Measurements from ENCODE around the gene ALAS1.

DNA sequence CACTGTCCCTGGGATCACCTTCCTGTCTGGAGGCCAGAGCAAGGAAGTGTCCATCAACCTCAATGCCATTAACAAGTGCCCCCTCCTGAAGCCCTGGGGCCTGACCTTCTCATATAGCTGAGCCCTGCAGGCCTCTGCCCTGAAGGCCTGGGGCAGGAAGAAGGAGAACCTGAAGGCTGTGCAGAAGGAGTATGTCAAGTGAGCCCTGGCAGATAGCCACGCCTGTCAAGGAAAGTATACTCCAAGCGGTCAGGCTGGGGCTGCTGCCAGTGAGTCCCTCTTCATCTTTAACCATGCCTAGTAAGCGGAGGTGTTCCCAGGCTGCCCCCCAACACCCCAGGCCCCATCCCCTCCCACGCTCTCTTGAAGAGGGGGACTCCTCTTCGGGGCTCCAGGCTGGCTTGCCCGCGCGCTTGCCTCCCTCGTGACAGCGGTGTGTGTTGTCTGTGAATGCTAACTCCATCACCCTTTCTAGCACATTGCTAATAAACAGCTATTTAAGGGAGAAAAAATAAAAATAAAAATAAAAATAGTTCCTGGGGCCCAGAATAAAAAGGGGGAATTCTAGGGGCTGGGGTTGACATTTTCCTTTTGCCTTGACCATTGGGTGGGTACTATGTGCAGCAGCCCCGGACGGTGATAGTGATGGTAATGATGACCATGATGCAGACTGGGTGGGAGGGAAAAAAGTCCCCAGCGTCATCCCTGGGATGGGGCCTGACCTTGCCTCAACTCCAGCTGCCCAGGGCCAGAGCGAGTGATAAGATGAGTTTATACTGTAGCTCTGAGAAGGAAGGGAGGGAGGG is 3.3 kb upstream of the ALAS1 start:
- TF ChIP-seq, protein P1, sequence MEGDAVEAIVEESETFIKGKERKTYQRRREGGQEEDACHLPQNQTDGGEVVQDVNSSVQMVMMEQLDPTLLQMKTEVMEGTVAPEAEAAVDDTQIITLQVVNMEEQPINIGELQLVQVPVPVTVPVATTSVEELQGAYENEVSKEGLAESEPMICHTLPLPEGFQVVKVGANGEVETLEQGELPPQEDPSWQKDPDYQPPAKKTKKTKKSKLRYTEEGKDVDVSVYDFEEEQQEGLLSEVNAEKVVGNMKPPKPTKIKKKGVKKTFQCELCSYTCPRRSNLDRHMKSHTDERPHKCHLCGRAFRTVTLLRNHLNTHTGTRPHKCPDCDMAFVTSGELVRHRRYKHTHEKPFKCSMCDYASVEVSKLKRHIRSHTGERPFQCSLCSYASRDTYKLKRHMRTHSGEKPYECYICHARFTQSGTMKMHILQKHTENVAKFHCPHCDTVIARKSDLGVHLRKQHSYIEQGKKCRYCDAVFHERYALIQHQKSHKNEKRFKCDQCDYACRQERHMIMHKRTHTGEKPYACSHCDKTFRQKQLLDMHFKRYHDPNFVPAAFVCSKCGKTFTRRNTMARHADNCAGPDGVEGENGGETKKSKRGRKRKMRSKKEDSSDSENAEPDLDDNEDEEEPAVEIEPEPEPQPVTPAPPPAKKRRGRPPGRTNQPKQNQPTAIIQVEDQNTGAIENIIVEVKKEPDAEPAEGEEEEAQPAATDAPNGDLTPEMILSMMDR (IDR thresholded peaks at IDR 0.05): no peak
- TF ChIP-seq POLR2A (IDR thresholded peaks at IDR 0.05): peak in 1 of 2 donors; percentile 38

Data from adrenal gland (tissue), 5 donors.